GM12801 (cell line): ENCODE measurements around the gene EHD4.

Experiments
- TF ChIP-seq, protein P1 (sequence below): IDR thresholded peaks from one replicate; pipeline ENCODE4 v1.5.1; 2011; ENCODE audit warnings: control low read depth; ENCODE audit not compliant: insufficient read length; ENCODE audit errors: extremely low read depth

The EHD4 gene

DNA sequence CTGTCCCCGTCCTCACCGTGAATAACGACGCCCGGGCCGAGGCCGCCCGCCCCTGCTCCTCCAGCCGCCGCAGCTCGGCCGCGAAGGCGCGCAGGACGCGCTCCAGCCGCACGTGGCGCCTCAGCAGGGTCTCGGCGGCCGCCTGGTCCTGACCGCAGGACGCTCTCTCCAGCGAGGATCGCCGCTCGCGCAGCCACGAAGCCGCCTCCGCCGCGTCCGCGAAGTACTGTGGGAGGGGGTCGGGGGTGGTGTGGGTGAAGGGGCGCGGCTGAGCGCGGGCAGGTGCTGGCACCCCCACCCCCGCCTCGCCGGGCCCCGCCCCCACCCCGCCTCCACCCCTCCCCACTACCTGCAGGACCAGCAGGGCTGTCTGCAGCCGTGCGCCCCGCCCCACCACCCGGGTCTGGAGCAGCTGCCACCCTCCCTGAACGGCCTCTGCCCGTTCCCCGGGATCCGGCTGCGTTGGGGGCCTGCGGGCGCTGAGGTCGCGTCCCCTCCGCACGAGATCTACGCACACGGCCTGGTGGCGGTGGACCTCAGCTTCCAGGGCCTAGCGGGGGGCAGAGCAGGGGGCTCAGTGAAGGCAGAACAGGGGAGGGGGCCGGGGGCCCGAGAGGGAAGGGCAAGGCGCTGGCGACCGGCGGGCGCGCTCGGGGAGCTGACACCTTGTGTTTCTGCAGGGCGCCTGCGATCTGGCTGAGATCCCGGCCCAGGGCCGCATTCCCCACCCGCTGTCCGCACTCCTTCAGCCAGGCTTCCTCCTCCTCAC lies 90.3 kb downstream of the EHD4 start:
- TF ChIP-seq, protein P1, sequence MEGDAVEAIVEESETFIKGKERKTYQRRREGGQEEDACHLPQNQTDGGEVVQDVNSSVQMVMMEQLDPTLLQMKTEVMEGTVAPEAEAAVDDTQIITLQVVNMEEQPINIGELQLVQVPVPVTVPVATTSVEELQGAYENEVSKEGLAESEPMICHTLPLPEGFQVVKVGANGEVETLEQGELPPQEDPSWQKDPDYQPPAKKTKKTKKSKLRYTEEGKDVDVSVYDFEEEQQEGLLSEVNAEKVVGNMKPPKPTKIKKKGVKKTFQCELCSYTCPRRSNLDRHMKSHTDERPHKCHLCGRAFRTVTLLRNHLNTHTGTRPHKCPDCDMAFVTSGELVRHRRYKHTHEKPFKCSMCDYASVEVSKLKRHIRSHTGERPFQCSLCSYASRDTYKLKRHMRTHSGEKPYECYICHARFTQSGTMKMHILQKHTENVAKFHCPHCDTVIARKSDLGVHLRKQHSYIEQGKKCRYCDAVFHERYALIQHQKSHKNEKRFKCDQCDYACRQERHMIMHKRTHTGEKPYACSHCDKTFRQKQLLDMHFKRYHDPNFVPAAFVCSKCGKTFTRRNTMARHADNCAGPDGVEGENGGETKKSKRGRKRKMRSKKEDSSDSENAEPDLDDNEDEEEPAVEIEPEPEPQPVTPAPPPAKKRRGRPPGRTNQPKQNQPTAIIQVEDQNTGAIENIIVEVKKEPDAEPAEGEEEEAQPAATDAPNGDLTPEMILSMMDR: no peak

DNA sequence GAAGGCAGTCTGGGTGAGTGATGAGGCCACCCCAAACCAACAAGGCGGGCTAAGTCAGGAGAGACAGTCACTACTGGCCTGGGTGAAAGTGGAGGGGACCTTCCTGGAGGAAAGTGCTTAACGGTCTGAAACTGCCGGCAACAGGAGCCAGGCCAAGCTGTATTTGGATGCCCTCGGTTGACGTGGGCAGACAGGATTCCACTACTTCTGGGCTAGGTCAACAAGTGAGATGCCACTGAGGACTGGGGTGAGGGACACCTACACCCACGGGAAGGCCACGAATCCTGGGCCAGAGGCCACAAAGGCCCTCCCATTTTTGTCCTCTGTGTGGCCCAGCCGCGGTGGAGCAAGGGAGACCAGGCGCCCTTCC lies 90.8 kb downstream of the EHD4 start:
- TF ChIP-seq, protein P1: no peak

DNA sequence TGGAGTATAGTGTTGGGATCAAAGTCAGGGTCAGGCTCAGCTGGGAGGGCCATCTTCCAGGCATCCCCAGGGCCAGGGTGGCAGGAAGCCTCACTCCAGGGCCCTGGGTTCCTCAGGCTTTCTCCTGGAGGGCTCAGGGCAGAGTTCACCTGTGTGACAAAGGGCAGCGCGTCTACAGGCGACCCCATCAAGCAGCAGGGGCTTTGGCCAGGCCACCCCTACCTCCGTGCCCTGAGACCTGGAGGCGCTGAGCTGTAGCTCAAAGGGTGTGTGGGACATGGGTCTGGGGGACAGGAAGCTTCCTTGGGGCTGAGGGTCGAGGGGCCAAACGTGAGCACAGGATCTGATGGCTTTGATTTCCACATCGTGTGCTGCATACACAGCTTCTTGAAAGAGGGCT lies 91.3 kb downstream of the EHD4 start:
- TF ChIP-seq, protein P1: no peak

DNA sequence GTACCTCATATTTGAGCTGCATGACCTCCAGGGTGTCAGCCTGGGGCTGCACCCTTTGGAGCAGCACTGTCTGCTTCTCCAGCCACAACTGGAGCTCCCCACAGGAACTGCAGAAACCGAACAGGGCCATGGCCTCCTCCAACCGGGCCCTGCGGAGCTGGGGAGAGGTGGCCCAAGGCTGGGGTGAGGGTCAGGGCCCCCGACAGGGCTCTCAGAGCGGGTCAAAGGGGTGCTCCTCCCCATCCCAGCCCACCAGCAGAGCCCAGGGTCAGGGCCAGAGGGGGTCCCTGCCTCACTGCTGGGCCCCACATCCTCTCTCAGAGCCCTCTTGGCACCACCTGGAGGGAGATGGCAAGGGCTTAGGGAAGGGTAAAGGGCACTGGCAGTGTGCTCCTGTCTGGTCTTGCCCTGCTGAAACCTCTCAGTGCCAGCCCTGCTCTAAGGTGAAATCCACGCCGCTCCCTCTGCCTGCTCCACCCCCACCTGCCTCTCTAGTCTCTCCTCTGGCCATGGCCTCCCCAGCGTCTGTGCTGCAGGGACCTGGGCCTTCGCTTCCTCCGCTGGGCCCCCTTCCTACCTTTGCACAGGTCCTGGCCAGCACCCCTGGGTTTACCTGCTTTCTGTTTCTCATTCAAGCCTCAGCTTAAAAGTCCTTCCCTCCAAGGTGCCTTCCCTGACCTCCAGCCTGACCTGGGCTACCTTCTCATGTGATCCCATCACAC lies 92.0 kb downstream of the EHD4 start:
- TF ChIP-seq, protein P1: no peak

DNA sequence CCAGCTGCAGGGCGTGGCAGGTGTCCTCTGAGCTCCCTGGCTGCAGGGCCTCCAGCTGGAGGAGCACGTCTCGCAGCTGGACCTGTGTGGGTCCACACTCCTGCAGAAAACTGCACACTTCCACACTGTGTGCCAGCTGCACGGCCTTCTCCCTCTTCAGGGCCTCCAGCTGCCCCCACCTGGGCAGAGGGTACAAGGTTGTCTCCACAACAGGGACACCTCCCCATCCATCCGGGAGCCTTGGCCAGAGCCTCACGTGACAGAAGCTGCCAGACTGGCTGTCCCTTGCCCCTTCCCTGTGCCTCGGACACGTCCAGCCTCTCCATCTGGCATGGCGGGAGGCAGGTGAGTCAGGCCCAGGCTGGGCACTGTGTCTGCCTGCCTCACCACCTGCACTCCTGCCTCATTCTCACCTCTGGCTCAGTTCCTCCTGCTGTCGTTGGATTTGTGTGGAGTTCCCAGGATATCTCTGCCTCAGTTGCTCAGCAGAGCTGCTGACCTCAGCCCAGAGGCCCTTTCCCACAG lies 93.0 kb downstream of the EHD4 start:
- TF ChIP-seq, protein P1: no peak

DNA sequence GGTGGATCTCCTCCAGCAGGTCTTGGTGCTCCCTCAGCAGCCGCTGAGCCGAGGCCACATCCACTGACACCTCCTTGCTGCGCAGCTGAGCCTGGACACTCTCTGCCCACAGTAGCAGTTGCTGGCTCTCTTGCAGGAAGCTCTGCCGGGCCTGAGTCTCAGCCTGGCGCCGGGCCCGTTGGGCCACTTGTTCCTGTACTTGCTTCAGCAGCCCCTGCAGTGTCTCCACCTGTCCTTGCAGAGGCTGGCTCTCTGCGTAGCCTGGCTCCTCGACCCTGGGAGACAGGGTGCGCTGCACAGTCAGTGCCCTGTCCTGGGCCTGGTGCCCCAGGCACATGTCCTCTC lies 94.0 kb downstream of the EHD4 start:
- TF ChIP-seq, protein P1: no peak

DNA sequence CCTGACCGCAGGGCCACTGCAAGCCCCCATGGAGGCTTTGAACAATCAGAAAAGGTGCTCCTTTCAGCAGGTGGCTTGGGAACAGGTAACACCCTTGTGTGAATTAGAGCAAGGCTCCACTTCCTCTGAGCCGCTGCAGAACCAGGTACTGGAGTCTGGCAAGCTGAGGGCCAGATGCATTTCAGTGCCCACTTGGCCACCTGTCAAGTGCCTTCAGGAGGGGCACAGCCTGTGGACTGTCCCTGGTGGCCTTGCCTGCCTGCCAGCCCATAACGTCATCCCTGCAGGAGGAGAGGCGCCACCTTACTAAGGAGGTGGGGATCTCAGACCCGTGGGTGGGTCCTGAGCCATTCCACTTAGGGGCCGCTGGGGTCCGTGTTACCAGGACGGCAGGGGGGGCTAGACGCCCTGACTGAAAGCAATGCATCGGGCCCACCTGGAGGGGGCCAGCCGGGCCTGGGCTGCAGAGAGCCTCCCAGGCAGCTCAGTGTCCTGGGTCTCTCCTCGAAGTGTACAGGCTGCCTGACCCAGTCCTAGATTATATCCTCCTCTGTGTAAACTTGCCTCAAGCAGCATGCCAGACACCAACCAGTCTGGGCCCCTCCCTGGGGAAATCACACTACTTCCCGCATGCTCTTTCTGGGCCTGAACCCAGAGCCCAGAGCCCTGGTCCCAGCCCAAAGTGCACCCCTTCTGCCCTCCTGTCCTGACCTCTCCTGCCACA lies 94.6 kb downstream of the EHD4 start:
- TF ChIP-seq, protein P1: no peak
